GM23338 (cell line): ENCODE data around the gene MED27. TPM values are rescaled to one million over a fixed set of nuclear protein-coding genes. Genes with fewer than 3 reads are reported as not detected.

Source experiments
- ATAC-seq: fragments of 200-7000 bp; cut with Tn5 transposase; 3 replicates; pipeline ENCODE4 v1.9.1; 2020
- DNase-seq: peaks from one replicate; pipeline ENCODE4 v3.0.0-alpha.2; 2015; ENCODE audit warnings: low spot score
- H2AFZ ChIP-seq: fragments of 200-600 bp; sonication (generic); 2 replicates; pipeline ENCODE4 v1.8.0; 2016; ENCODE audit warnings: antibody characterized with exemption, mild to moderate bottlenecking, moderate library complexity
- H3F3A ChIP-seq: fragments of 200-600 bp; sonication (generic); replicated peaks from 2 replicates; pipeline ENCODE4 v1.8.0; 2017; ENCODE audit warnings: antibody characterized with exemption, mixed run types, low read depth
- H3K27ac ChIP-seq: fragments of 200-600 bp; sonication (generic); 2 replicates; pipeline ENCODE4 v1.6.1; 2016; ENCODE audit warnings: low read depth
- H3K27me3 ChIP-seq: fragments of 200-600 bp; sonication (generic); 2 replicates; pipeline ENCODE4 v1.8.0; 2016; ENCODE audit warnings: mild to moderate bottlenecking, mixed run types, moderate library complexity; ENCODE audit not compliant: insufficient read depth
- H3K36me3 ChIP-seq: fragments of 200-600 bp; sonication (generic); 2 replicates; pipeline ENCODE4 v1.8.0; 2016; ENCODE audit warnings: mild to moderate bottlenecking; ENCODE audit not compliant: insufficient read depth
- H3K4me1 ChIP-seq: fragments of 200-600 bp; sonication (generic); 2 replicates; pipeline ENCODE4 v1.8.0; 2016; ENCODE audit warnings: mild to moderate bottlenecking, moderate library complexity; ENCODE audit not compliant: insufficient read depth
- H3K4me2 ChIP-seq: fragments of 200-600 bp; sonication (generic); 2 replicates; pipeline ENCODE4 v1.7.1; 2017; ENCODE audit warnings: mixed run types
- H3K4me3 ChIP-seq: fragments of 200-600 bp; sonication (generic); 2 replicates; pipeline ENCODE4 v1.6.1; 2016; ENCODE audit warnings: mixed run types
- H3K79me2 ChIP-seq: fragments of 200-600 bp; sonication (generic); replicated peaks from 2 replicates; pipeline ENCODE4 v1.8.0; 2017; ENCODE audit warnings: mild to moderate bottlenecking; ENCODE audit not compliant: insufficient read depth
- H3K9me2 ChIP-seq: fragments of 200-600 bp; sonication (generic); 2 replicates; pipeline ENCODE4 v1.8.0; 2017; ENCODE audit not compliant: insufficient read depth
- H4K20me1 ChIP-seq: fragments of 200-600 bp; sonication (generic); replicated peaks from 2 replicates; pipeline ENCODE4 v1.8.0; 2017; ENCODE audit warnings: mild to moderate bottlenecking; ENCODE audit not compliant: insufficient read depth
- H3K27ac Mint-ChIP-seq: 2 replicates; pipeline ENCODE4 v1.8.0; 2020; ENCODE audit warnings: inconsistent platforms, mild to moderate bottlenecking, moderate library complexity, mixed read lengths
- H3K27me3 Mint-ChIP-seq: 3 replicates; pipeline ENCODE4 v1.8.0; 2022; ENCODE audit warnings: low read depth, mild to moderate bottlenecking, moderate library complexity, mixed read lengths, inconsistent platforms; ENCODE audit not compliant: insufficient read depth, poor library complexity
- H3K36me3 Mint-ChIP-seq: 3 replicates; pipeline ENCODE4 v1.8.0; 2021; ENCODE audit warnings: low read depth, mild to moderate bottlenecking, inconsistent platforms, moderate library complexity, mixed read lengths
- H3K4me1 Mint-ChIP-seq: 3 replicates; pipeline ENCODE4 v1.8.0; 2020; ENCODE audit warnings: mild to moderate bottlenecking, inconsistent platforms, mixed read lengths
- H3K4me3 Mint-ChIP-seq: 3 replicates; pipeline ENCODE4 v1.8.0; 2021; ENCODE audit warnings: moderate library complexity, mild to moderate bottlenecking, inconsistent platforms, mixed read lengths
- H3K9me3 Mint-ChIP-seq: 3 replicates; pipeline ENCODE4 v1.8.0; 2020; ENCODE audit warnings: moderate library complexity, mild to moderate bottlenecking, inconsistent platforms, mixed read lengths
- CREB1 ChIP-seq: fragments of 250-450 bp; sonication (Bioruptor Pico); IDR thresholded peaks from 2 replicates; pipeline ENCODE4 v1.5.0; 2020; ENCODE audit warnings: low read depth, mild to moderate bottlenecking, moderate library complexity
- CTCF ChIP-seq, 2 experiments: fragments of 200-600 bp in 1 of 2; sonication (generic) in 1 of 2; conservative IDR thresholded peaks; 2 replicates each; pipeline versions ENCODE4 v1.5.1 to v1.6.1; 2016 to 2017; ENCODE audit warnings: antibody characterized with exemption in 2 of 2, low read depth in 2 of 2, mild to moderate bottlenecking in 2 of 2, moderate library complexity in 1 of 2
- ETS1 ChIP-seq: IDR thresholded peaks from 2 replicates; pipeline ENCODE4 v1.6.1; 2016; ENCODE audit warnings: antibody characterized with exemption
- EZH2phosphoT487 ChIP-seq: fragments of 200-600 bp; sonication (generic); IDR thresholded peaks from one replicate; pipeline ENCODE4 v1.8.1; 2018; ENCODE audit warnings: antibody characterized with exemption; ENCODE audit not compliant: unreplicated experiment
- JUNB ChIP-seq: IDR thresholded peaks from one replicate; pipeline ENCODE4 v1.6.1; 2016; ENCODE audit warnings: antibody characterized with exemption; ENCODE audit not compliant: unreplicated experiment
- NANOG ChIP-seq: IDR thresholded peaks from 2 replicates; pipeline ENCODE4 v1.6.1; 2016; ENCODE audit warnings: antibody characterized with exemption, borderline replicate concordance
- REST ChIP-seq: IDR thresholded peaks from one replicate; pipeline ENCODE4 v1.6.1; 2018; ENCODE audit warnings: antibody characterized with exemption; ENCODE audit not compliant: unreplicated experiment
- STAT1 ChIP-seq: IDR thresholded peaks from one replicate; pipeline ENCODE4 v1.6.1; 2016; ENCODE audit warnings: antibody characterized with exemption; ENCODE audit not compliant: unreplicated experiment
- polyA plus RNA-seq: library from polyadenylated mRNA; unstranded; fragments of >200 nt; fragmentation: Nextera tagmentation; extraction: Ambion mirVana; gene quantifications from 2 replicates; pipeline ENCODE4 v1.2.1, GENCODE V29; 2016
- total RNA-seq: library from RNA; depleted of rRNA; stranded (reverse); fragments of >200 nt; shearing (Covaris generic); gene quantifications from 2 replicates; pipeline ENCODE4 v1.2.3, GENCODE V29; 2014

Gene MED27
- total and polyA plus RNA-seq, 2 experiments from 2014 or later, result 30.6 to 35.0 TPM

- no peaks in the 10 kb centered on the region for H3K36me3 ChIP-seq
- peaks cover 16% of the 10 kb centered on the region; the same call in 1 of the 2 replicates for H3K79me2 ChIP-seq
- no peaks in the 10 kb centered on the region for H3K9me2 ChIP-seq
Measured at GRCh38 chr9:131997779-131998178, 81.9 kb downstream of the MED27 start.

More at GRCh38 chr9:131997779-131998178, 81.9 kb downstream of the MED27 start:
- H4K20me1 ChIP-seq, result peaks cover under 1% of the 10 kb centered on the region; the same call in 1 of the 2 replicates
- no peaks in the 10 kb centered on the region; the same call in 2 of the 3 replicates for H3K9me3 Mint-ChIP-seq
- H3K36me3 Mint-ChIP-seq, result peaks cover 17% of the 10 kb centered on the region
- H3F3A ChIP-seq, result no peaks in the 10 kb centered on the region
- H3K27ac ChIP-seq, result no peak overlapping the region
- no peak overlapping the region for H3K4me2 ChIP-seq
- H3K4me3 ChIP-seq, result no peak overlapping the region
- H2AFZ ChIP-seq, result no peak overlapping the region
- peaks cover 18% of the 10 kb centered on the region for H3K4me1 ChIP-seq
- no peaks in the 10 kb centered on the region for H3K27me3 ChIP-seq
- no peak overlapping the region for H3K27ac Mint-ChIP-seq
- DNase-seq, result no peak
- no peaks in the 10 kb centered on the region for H3K27me3 Mint-ChIP-seq
- H3K4me1 Mint-ChIP-seq, result peaks cover 29% of the 10 kb centered on the region
- H3K4me3 Mint-ChIP-seq, result no peak overlapping the region
- ATAC-seq, result no peak
- no peak for TF ChIP-seq CREB1
- no peak for TF ChIP-seq STAT1
- no peak for TF ChIP-seq REST
- TF ChIP-seq JUNB, result no peak
- no peak for TF ChIP-seq EZH2phosphoT487
- TF ChIP-seq CTCF (conservative IDR thresholded peaks at IDR 0.05; ENCODE audit: low read depth in 2 of 2), result no peak
- no peak for TF ChIP-seq NANOG
- no peak for TF ChIP-seq ETS1
